GM12873 (cell line): Measurements from ENCODE around the gene OGA.

Source experiments
- CTCF ChIP-seq: IDR thresholded peaks from 2 replicates; pipeline ENCODE4 v1.5.1; 2012; ENCODE audit warnings: low read depth, mild to moderate bottlenecking, moderate library complexity, low read length, control low read depth; ENCODE audit not compliant: insufficient read depth; ENCODE audit errors: missing control alignments

OGA gene

GRCh38 chr10:101766753-101767599 is 51.3 kb downstream of the OGA start:
- TF ChIP-seq CTCF = no peak

GRCh38 chr10:101766306-101766705 is 51.9 kb downstream of the OGA start:
- no peak for TF ChIP-seq CTCF

DNA sequence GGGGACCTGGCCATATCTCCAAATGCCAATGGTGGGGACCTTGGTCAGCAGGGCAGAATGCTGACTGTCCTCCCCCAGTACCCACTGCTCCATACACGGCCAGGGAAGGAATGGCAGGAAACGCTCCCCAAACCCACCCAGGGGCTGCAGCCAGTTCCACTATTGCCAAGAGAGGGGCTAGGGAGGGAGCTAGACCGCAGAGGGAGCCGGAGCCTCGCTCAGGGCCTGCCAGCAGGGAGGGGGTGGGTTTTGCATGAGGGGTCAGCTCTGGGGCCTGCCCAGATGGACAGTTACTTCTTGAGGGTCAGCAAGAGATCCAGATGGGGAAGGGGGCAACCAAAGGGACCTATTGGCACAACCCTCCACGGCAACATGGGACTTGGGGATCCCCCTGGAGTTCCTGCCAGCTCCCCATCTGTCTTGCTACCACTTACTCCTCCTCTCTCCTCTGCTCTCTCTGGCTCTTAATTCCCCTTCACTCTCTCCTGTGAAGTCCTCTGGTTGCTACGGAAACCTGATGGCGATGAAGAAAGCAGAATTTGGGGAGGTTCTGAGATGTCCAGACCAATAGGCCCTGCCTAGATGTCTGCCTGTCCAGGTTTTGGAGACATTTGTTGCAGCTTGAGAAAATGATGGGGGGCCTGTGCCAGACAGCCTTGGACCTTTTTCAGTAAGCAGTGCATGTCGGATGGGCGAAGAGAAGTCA is 55.0 kb downstream of the OGA start:
- TF ChIP-seq CTCF = no peak

GRCh38 chr10:101762736-101763135 is 55.5 kb downstream of the OGA start:
- no peak for TF ChIP-seq CTCF

DNA sequence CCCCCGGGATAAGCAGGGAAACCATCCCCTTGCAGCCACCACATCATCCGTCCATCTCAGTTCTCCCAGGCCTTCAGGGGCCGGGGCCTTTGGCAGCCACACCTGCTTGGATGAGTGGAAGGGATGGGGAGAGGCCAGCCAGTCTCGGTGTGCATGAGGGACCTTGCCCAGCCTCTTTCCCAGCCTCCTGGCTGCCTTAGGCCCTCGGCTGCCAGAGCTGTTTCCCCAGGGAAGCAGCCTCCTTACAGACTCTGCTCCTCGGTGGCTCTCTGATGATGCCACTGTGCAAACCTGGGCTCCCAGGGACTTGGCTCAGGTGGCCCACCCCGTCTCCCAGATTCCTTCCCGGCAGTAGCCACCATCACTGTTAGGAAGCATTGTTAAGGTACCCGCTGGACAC is 57.0 kb downstream of the OGA start:
- TF ChIP-seq CTCF = no peak

DNA sequence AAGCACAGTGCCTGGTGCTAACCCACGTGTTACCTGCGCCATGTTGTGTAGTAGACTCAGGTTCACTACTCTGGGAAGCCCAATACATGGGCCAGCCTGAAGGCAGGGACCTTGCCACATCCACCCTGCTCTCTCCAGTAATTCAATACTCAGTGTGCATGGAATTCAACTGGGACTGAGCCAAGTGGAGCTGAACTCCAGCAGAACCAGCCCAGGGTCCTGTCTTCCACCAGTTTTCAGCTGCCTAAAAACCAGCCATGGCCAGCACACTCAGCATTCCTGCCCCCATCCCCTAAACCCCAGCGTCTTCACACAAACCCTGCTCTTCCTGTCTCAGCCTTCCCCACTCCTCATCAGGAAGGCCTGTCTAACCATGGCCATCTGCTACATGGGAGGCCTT is 57.7 kb downstream of the OGA start:
- TF ChIP-seq CTCF = no peak

DNA sequence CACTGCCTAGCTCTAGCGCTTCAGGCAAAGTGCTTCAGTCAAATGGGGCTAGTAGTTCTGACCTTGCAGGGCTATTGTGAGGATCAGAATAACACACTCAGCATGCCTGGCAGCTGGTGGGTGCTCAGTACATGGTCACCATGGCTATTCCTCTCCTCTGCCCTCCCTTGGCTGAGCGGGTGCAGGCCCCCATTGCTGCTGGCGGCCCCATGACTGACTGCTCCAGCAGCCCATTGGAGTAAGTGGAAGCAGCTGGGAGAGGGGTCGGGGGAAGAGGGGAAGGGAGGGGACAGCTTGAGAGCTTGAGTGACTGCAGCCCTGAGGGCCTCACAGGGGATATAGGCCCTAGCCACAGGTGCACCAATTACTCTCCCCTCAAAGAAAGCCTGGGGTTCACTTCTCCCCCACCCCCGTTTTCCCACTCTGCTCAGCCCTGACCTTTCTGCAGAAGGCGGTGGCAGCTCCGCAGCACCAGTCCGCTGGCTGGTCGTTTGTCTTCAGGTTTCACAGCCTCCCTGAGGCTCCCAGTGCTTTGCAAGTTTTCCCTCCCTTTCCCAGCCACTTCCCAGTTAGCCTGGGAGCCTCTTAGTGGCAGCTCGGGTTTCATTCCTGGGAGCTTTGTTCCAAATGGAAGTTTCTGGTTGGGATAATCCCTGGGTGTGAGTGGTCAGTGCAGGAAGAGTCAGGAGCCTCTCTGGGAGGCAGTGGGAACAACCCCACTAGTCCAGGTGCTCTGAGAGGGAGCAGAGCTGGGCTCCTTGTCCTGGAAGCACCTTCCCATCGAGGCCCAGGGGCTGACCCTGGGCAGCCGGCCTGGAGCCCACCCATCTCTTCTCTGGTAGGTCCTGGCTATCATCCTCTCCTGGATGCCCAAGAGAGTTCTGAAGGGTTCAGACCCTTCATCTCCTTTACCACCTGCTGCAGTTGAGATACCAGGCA is 58.7 kb downstream of the OGA start:
- no peak for TF ChIP-seq CTCF
